ENCODE results near the gene PLPP2.
"Not testable (repeated sequence)": the region's sequence is repeated elsewhere in the genome, so short reads cannot be mapped to it uniquely, and the experiment has no call there.

The PLPP2 gene

GRCh38 chr19:283395-283794 lies 7.8 kb downstream of the PLPP2 start:
- peak; percentile 61 to 77 for DNase-seq (ENCODE audit: low read depth in 1 of 2, low spot score in 1 of 2)
- in situ Hi-C loops (cut with HindIII; ENCODE audit: low pct_unique_long_range_greater_than_20kb, low sequenced_read_pairs) = no loop called here
- TF ChIP-seq JUND (IDR thresholded peaks at IDR 0.05; ENCODE audit: low read depth) = no peak

GRCh38 chr19:282501-282900 lies 8.7 kb downstream of the PLPP2 start:
- TF ChIP-seq JUND (IDR thresholded peaks at IDR 0.05; ENCODE audit: low read depth) = no peak
- DNase-seq (ENCODE audit: low read depth in 1 of 2, low spot score in 1 of 2) = no peak
- in situ Hi-C loops (cut with HindIII; ENCODE audit: low pct_unique_long_range_greater_than_20kb, low sequenced_read_pairs) = no loop called here

GRCh38 chr19:281992-282391 lies 9.2 kb downstream of the PLPP2 start:
- in situ Hi-C loops (cut with HindIII; ENCODE audit: low pct_unique_long_range_greater_than_20kb, low sequenced_read_pairs) = no loop called here
- no peak for TF ChIP-seq JUND (IDR thresholded peaks at IDR 0.05; ENCODE audit: low read depth)
- DNase-seq (ENCODE audit: low read depth in 1 of 2, low spot score in 1 of 2) = no peak

- in situ Hi-C loops (cut with HindIII; ENCODE audit: low pct_unique_long_range_greater_than_20kb, low sequenced_read_pairs) = no loop called here
- TF ChIP-seq JUND (IDR thresholded peaks at IDR 0.05; ENCODE audit: low read depth) = no peak
- no peak for DNase-seq (ENCODE audit: low read depth in 1 of 2, low spot score in 1 of 2)
These were observed 9.9 kb downstream of the PLPP2 start for GRCh38 chr19:281156-281853.

- in situ Hi-C loops (cut with HindIII; ENCODE audit: low pct_unique_long_range_greater_than_20kb, low sequenced_read_pairs) = no loop called here
- no peak for TF ChIP-seq JUND (IDR thresholded peaks at IDR 0.05; ENCODE audit: low read depth)
- DNase-seq (ENCODE audit: low read depth in 1 of 2, low spot score in 1 of 2) = no peak
These were observed 10.6 kb downstream of the PLPP2 start for GRCh38 chr19:280541-281009.

GRCh38 chr19:279656-280055 lies 11.5 kb downstream of the PLPP2 start:
- in situ Hi-C loops (cut with HindIII; ENCODE audit: low pct_unique_long_range_greater_than_20kb, low sequenced_read_pairs) = no loop called here
- no peak for TF ChIP-seq JUND (IDR thresholded peaks at IDR 0.05; ENCODE audit: low read depth)
- DNase-seq (ENCODE audit: low read depth in 1 of 2, low spot score in 1 of 2) = no peak

- no peak for DNase-seq (ENCODE audit: low read depth in 1 of 2, low spot score in 1 of 2)
- no peak for TF ChIP-seq JUND (IDR thresholded peaks at IDR 0.05; ENCODE audit: low read depth)
- in situ Hi-C loops (cut with HindIII; ENCODE audit: low pct_unique_long_range_greater_than_20kb, low sequenced_read_pairs) = no loop called here
These were observed 12.0 kb downstream of the PLPP2 start for GRCh38 chr19:279231-279630.

GRCh38 chr19:277581-278165 lies 13.5 kb downstream of the PLPP2 start:
- no peak for TF ChIP-seq JUND (IDR thresholded peaks at IDR 0.05; ENCODE audit: low read depth)
- DNase-seq (ENCODE audit: low read depth in 1 of 2, low spot score in 1 of 2) = peak in 1 of 2 experiments; percentile 16
- in situ Hi-C loops (cut with HindIII; ENCODE audit: low pct_unique_long_range_greater_than_20kb, low sequenced_read_pairs) = no loop called here

GRCh38 chr19:277131-277530 lies 14.1 kb downstream of the PLPP2 start:
- no peak for TF ChIP-seq JUND (IDR thresholded peaks at IDR 0.05; ENCODE audit: low read depth)
- in situ Hi-C loops (cut with HindIII; ENCODE audit: low pct_unique_long_range_greater_than_20kb, low sequenced_read_pairs) = no loop called here
- DNase-seq (ENCODE audit: low read depth in 1 of 2, low spot score in 1 of 2) = no peak

GRCh38 chr19:275958-276646 lies 15.1 kb downstream of the PLPP2 start:
- TF ChIP-seq JUND (IDR thresholded peaks at IDR 0.05; ENCODE audit: low read depth) = no peak
- in situ Hi-C loops (cut with HindIII; ENCODE audit: low pct_unique_long_range_greater_than_20kb, low sequenced_read_pairs) = no loop called here
- DNase-seq (ENCODE audit: low read depth in 1 of 2, low spot score in 1 of 2) = no peak

- no peak for TF ChIP-seq JUND (IDR thresholded peaks at IDR 0.05; ENCODE audit: low read depth)
- DNase-seq (ENCODE audit: low read depth in 1 of 2, low spot score in 1 of 2) = no peak
- in situ Hi-C loops (cut with HindIII; ENCODE audit: low pct_unique_long_range_greater_than_20kb, low sequenced_read_pairs) = no loop called here
These were observed 16.2 kb downstream of the PLPP2 start for GRCh38 chr19:275000-275399.

GRCh38 chr19:273393-273792 lies 17.8 kb downstream of the PLPP2 start:
- TF ChIP-seq JUND (IDR thresholded peaks at IDR 0.05; ENCODE audit: low read depth) = no peak
- in situ Hi-C loops (cut with HindIII; ENCODE audit: low pct_unique_long_range_greater_than_20kb, low sequenced_read_pairs) = no loop called here
- no peak for DNase-seq (ENCODE audit: low read depth in 1 of 2, low spot score in 1 of 2)

- TF ChIP-seq JUND (IDR thresholded peaks at IDR 0.05; ENCODE audit: low read depth) = no peak
These were observed 19.3 kb downstream of the PLPP2 start for GRCh38 chr19:271856-272255.

GRCh38 chr19:270766-271318 lies 20.4 kb downstream of the PLPP2 start:
- in situ Hi-C loops (cut with HindIII; ENCODE audit: low pct_unique_long_range_greater_than_20kb, low sequenced_read_pairs); DNase-seq (ENCODE audit: low read depth in 1 of 2, low spot score in 1 of 2): not testable (repeated sequence)

More at GRCh38 chr19:271856-272255, 19.3 kb downstream of the PLPP2 start:
- DNase-seq (ENCODE audit: low read depth in 1 of 2, low spot score in 1 of 2) = no peak
- in situ Hi-C loops (cut with HindIII; ENCODE audit: low pct_unique_long_range_greater_than_20kb, low sequenced_read_pairs) = no loop called here

Data from T47D (cell line).